Measurements from ENCODE around the gene FMR1NB.

DNA sequence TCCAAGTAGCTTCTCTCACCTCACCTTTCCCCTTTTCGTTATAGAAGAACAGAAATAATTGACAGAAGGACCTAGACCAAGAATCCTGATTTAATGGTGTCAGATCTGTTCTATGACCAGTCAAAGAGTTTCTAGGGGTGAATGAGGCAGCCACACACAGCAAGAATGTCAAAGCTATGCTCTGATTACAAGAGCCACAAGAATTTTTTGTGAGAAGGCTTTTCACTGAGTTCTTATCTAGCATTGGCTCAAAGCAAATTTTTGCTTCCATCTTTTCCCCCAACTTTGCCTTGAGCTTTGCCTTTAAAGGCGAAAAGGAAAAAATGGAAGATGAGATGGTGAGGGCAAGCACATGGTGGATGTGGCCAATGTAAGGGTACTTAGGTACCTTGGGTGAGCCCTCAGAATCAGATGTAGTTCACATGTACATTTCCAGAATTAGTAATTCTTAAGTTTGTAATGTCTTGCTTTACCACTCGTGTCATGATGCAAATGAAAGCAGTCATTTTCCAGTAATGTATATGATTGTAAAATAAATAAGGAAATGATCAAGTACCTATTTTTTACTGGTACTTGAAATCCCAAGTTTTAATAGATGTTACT, 45.9 kb upstream of the FMR1NB start:
- TF ChIP-seq POLR2AphosphoS5 (IDR thresholded peaks at IDR 0.05; ENCODE audit: control insufficient read depth, insufficient read depth, low read depth, low read length): no peak
- TF ChIP-seq, protein P1, sequence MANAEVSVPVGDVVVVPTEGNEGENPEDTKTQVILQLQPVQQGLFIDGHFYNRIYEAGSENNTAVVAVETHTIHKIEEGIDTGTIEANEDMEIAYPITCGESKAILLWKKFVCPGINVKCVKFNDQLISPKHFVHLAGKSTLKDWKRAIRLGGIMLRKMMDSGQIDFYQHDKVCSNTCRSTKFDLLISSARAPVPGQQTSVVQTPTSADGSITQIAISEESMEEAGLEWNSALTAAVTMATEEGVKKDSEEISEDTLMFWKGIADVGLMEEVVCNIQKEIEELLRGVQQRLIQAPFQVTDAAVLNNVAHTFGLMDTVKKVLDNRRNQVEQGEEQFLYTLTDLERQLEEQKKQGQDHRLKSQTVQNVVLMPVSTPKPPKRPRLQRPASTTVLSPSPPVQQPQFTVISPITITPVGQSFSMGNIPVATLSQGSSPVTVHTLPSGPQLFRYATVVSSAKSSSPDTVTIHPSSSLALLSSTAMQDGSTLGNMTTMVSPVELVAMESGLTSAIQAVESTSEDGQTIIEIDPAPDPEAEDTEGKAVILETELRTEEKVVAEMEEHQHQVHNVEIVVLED (CRISPR knock-in tag; IDR thresholded peaks at IDR 0.05): no peak
